Natural killer cell (primary cell): ENCODE data around the gene SPTBN4. TPM values are rescaled to one million over a fixed set of nuclear protein-coding genes. Genes with fewer than 3 reads are reported as not detected.

Source experiments
- ATAC-seq, 3 donors: fragments of 150-1000 bp in 2 of 3; fragments of 200-7000 bp in 1 of 3; cut with Tn5 transposase; 1 replicate in 1 of 3; 2 replicates in 2 of 3; pipeline ENCODE4 v1.10.0; 2021; ENCODE audit warnings: mild to moderate bottlenecking in 2 of 3, moderate library complexity in 2 of 3
- DNase-seq, 2 donors: peaks; one replicate each; pipeline versions ENCODE4 v3.0.0 to v3.0.0-alpha.2; 2013 to 2021; ENCODE audit warnings: mixed read lengths in 1 of 2
- H3K27ac ChIP-seq: one replicate; pipeline ENCODE4 v1.5.1; 2013; ENCODE audit warnings: mild to moderate bottlenecking, low read length
- H3K27me3 ChIP-seq: one replicate; pipeline ENCODE4 v1.6.1; 2013; ENCODE audit warnings: low read length; ENCODE audit not compliant: control insufficient read depth, insufficient read depth
- H3K36me3 ChIP-seq: one replicate; pipeline ENCODE4 v1.6.1; 2013; ENCODE audit warnings: low read length; ENCODE audit not compliant: control insufficient read depth, insufficient read depth
- H3K4me1 ChIP-seq: one replicate; pipeline ENCODE4 v1.6.1; 2013; ENCODE audit warnings: low read length; ENCODE audit not compliant: control insufficient read depth, insufficient read depth
- H3K4me3 ChIP-seq: one replicate; pipeline ENCODE4 v1.5.1; 2013; ENCODE audit warnings: low read length
- H3K9me3 ChIP-seq: one replicate; pipeline ENCODE4 v1.6.1; 2013; ENCODE audit warnings: low read length; ENCODE audit not compliant: control insufficient read depth, insufficient read depth
- H3K27ac Mint-ChIP-seq, 2 donors: one replicate each; pipeline ENCODE4 v1.8.0; 2022; ENCODE audit warnings: mild to moderate bottlenecking in 2 of 2, mixed read lengths in 2 of 2, moderate library complexity in 1 of 2
- H3K27me3 Mint-ChIP-seq, 2 donors: one replicate each; pipeline ENCODE4 v1.8.0; 2022; ENCODE audit warnings: low read depth in 2 of 2, mixed read lengths in 2 of 2
- H3K36me3 Mint-ChIP-seq: one replicate; pipeline ENCODE4 v1.8.0; 2022; ENCODE audit warnings: mixed read lengths
- H3K4me1 Mint-ChIP-seq, 2 donors: one replicate each; pipeline ENCODE4 v1.8.0; 2022; ENCODE audit warnings: mixed read lengths in 2 of 2
- H3K4me3 Mint-ChIP-seq: one replicate; pipeline ENCODE4 v1.8.0; 2022; ENCODE audit warnings: mild to moderate bottlenecking, moderate library complexity, mixed read lengths
- H3K9me3 Mint-ChIP-seq, 2 donors: one replicate each; pipeline ENCODE4 v1.8.0; 2022; ENCODE audit warnings: mixed read lengths in 2 of 2
- CTCF ChIP-seq: fragments of 200-600 bp; IDR thresholded peaks from one replicate; pipeline ENCODE4 v1.8.0; 2022; ENCODE audit warnings: antibody characterized with exemption
- WGBS: methylation state at CpG from one replicate; pipeline ENCODE4 v1.1.7; 2013; ENCODE audit warnings: missing lambda C conversion rate; ENCODE audit not compliant: insufficient coverage; 5-methylcytosine and 5-hydroxymethylcytosine counted together
- intact Hi-C: fragments of 100-400 bp; cut with micrococcal nuclease; formaldehyde crosslinking; loops from one replicate; pipeline ENCODE4 v1.14.2; 2022
- total RNA-seq, 4 donors: library from RNA; stranded (reverse); fragments of 120-200 nt in 1 of 4; gene quantifications; one replicate each; pipeline versions ENCODE4 v1.2.3 to v1.2.4, GENCODE V29; 2013 to 2022

The SPTBN4 gene
- total RNA-seq, 3 donors from 2014 or later (not counting 1 experiment from before 2014, with no cell fraction given) = 0.16 to 0.63 (median 0.31) TPM

- Histone ChIP-seq H3K27ac (no peak within 1 kb of the TSS), H3K9me3 (no peaks in the 10 kb centered on the region), H3K4me1 (peaks cover 90% of the 10 kb centered on the region), H3K4me3 (no peak within 1 kb of the TSS), H3K36me3 (no peaks in the 10 kb centered on the region), H3K27me3 (peaks cover 54% of the 10 kb centered on the region)
- ATAC-seq (no peak), DNase-seq (peak in 1 of 2 donors; percentile 61)
- Mint-ChIP-seq H3K27ac (peak within 1 kb of the TSS in 1 of 2 donors; percentile 37), H3K4me1 (peaks cover 41 to 69% of the 10 kb centered on the region in 2 donors), H3K4me3 (peak within 1 kb of the TSS; percentile 61), H3K27me3 (peaks cover 14 to 48% of the 10 kb centered on the region in 2 donors), H3K9me3 (no peaks in the 10 kb centered on the region), H3K36me3 (no peaks in the 10 kb centered on the region)
- WGBS = under 1% methylated on average over 80 of the region's 82 CpGs
- intact Hi-C loops = loop anchor here (10.0 kb wide), 1 partner anchor 943 kb away; no protein-coding TSS in a partner anchor
- no peak for TF ChIP-seq CTCF
These were observed 134.6 kb downstream of the SPTBN4 start, which contains the start of gene LTBP4 for GRCh38 chr19:40601134-40601974. TSS of gene LTBP4 (plus strand) at chr19:40601369. CDS start at chr19:40601388, 19 bp downstream.

GRCh38 chr19:40603071-40603388 lies 136.2 kb downstream of the SPTBN4 start:
- peaks cover 36 to 66% of the 10 kb centered on the region in 2 donors for H3K4me1 Mint-ChIP-seq

DNA sequence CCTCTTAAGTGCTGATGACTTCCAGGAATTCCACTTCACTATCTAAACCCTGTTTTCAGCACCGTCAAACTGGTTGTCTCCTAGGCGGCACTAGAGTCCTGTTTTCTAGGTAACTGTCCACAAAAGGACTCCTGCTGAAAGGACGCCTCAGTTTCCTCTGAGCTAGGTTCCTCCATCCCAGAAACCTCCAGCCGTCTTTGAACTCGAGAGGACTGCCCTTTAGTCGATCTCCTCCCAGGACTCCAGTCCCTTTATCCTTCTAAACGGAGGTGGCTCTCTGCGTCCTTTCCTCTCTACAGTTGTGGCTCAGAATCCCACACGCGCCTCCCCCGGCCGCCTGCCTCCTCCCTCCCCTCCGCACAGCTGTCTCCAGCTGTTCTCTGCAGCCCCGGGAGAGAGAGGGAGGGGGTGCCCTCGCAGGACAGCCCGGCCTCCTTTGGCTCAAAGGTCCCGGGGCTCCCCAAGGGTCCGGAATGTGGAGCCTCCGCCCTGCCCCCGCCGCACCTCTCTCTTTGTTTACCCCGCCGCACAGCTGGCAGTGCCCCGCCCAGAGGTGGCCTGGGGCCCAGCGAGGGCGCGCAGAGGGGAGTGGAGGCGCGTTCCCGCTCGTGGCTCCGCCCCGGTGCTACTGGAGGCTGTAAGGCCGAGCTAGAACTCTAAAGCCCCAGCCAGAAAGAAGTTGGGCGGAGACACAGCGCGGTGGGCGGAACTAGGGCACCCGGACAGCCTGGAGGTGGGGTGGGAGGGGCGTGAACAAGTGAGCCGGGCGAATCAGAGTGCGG lies 136.8 kb downstream of the SPTBN4 start:
- Histone ChIP-seq H3K4me1 (peaks cover 74% of the 10 kb centered on the region), H3K27me3 (peaks cover 35% of the 10 kb centered on the region), H3K4me3 (peak overlapping the region; percentile 22), H3K36me3 (no peaks in the 10 kb centered on the region), H3K27ac (peak overlapping the region; percentile 2), H3K9me3 (no peaks in the 10 kb centered on the region)
- WGBS = 7% methylated on average over 42 of the region's 43 CpGs
- no peak for TF ChIP-seq CTCF
- ATAC-seq (peak; percentile 77 to 89 (median 78)), DNase-seq (peak; percentile 92 to 98)
- H3K27me3 Mint-ChIP-seq = peaks cover 8 to 36% of the 10 kb centered on the region in 2 donors
- intact Hi-C loops = loop anchor here (2.0 to 10.0 kb wide), 3 partner anchors 33 to 941 kb away; no protein-coding TSS in a partner anchor
- H3K27ac Mint-ChIP-seq = peak overlapping the region; percentile 75 to 87
- H3K4me1 Mint-ChIP-seq = peaks cover 38 to 70% of the 10 kb centered on the region in 2 donors
- H3K36me3 Mint-ChIP-seq = no peaks in the 10 kb centered on the region
- no peaks in the 10 kb centered on the region for H3K9me3 Mint-ChIP-seq
- peak overlapping the region; percentile 89 for H3K4me3 Mint-ChIP-seq

More at GRCh38 chr19:40603071-40603388, 136.2 kb downstream of the SPTBN4 start:
- ATAC-seq = no peak
- H3K4me1 ChIP-seq = peaks cover 80% of the 10 kb centered on the region
- no peak overlapping the region for H3K27ac ChIP-seq
- no peaks in the 10 kb centered on the region for H3K36me3 ChIP-seq
- no peak for TF ChIP-seq CTCF
- H3K27me3 ChIP-seq = peaks cover 41% of the 10 kb centered on the region
- no peak overlapping the region for H3K4me3 ChIP-seq
- H3K27ac Mint-ChIP-seq = peak overlapping the region in 1 of 2 donors; percentile 87
- H3K9me3 ChIP-seq = no peaks in the 10 kb centered on the region
- peaks cover 8 to 40% of the 10 kb centered on the region in 2 donors for H3K27me3 Mint-ChIP-seq
- no peak overlapping the region for H3K4me3 Mint-ChIP-seq
- no peaks in the 10 kb centered on the region for H3K9me3 Mint-ChIP-seq
- intact Hi-C loops = loop anchor here (10.0 kb wide), 1 partner anchor 942 kb away; no protein-coding TSS in a partner anchor
- no peaks in the 10 kb centered on the region for H3K36me3 Mint-ChIP-seq
- DNase-seq = no peak
- 85% methylated on average over 2 of the region's 2 CpGs for WGBS
